ENCODE data around the gene SPPL3.

SPPL3 gene

GRCh38 chr12:120846721-120847120, 57.4 kb downstream of the SPPL3 start:
- no peak for TF ChIP-seq CTCF (IDR thresholded peaks at IDR 0.05; ENCODE audit: insufficient read depth, missing control alignments)
- FAIRE-seq (no peak), DNase-seq (ENCODE audit: insufficient read length, low spot score) (no peak)

GRCh38 chr12:120845696-120846095, 58.5 kb downstream of the SPPL3 start:
- no peak for TF ChIP-seq CTCF (IDR thresholded peaks at IDR 0.05; ENCODE audit: insufficient read depth, missing control alignments)
- FAIRE-seq (no peak), DNase-seq (ENCODE audit: insufficient read length, low spot score) (no peak)

- DNase-seq (ENCODE audit: insufficient read length, low spot score): no peak
- no peak for FAIRE-seq
- no peak for TF ChIP-seq CTCF (IDR thresholded peaks at IDR 0.05; ENCODE audit: insufficient read depth, missing control alignments)
Measured at GRCh38 chr12:120844768-120845449, 59.2 kb downstream of the SPPL3 start.

GRCh38 chr12:120844297-120844696, 59.9 kb downstream of the SPPL3 start:
- DNase-seq (ENCODE audit: insufficient read length, low spot score) (no peak), FAIRE-seq (no peak)
- no peak for TF ChIP-seq CTCF (IDR thresholded peaks at IDR 0.05; ENCODE audit: insufficient read depth, missing control alignments)

- TF ChIP-seq CTCF (IDR thresholded peaks at IDR 0.05; ENCODE audit: insufficient read depth, missing control alignments): no peak
- DNase-seq (ENCODE audit: insufficient read length, low spot score) (no peak), FAIRE-seq (no peak)
Measured at GRCh38 chr12:120843472-120843871, 60.7 kb downstream of the SPPL3 start.

- DNase-seq (ENCODE audit: insufficient read length, low spot score): no peak
- FAIRE-seq: no peak
- TF ChIP-seq CTCF (IDR thresholded peaks at IDR 0.05; ENCODE audit: insufficient read depth, missing control alignments): no peak
Measured at GRCh38 chr12:120842595-120842994, 61.6 kb downstream of the SPPL3 start.

GRCh38 chr12:120841525-120841924, 62.6 kb downstream of the SPPL3 start:
- no peak for TF ChIP-seq CTCF (IDR thresholded peaks at IDR 0.05; ENCODE audit: insufficient read depth, missing control alignments)
- FAIRE-seq (no peak), DNase-seq (ENCODE audit: insufficient read length, low spot score) (no peak)
